Measurements from ENCODE around the gene SEZ6.
"Not testable (repeated sequence)": the region's sequence is repeated elsewhere in the genome, so short reads cannot be mapped to it uniquely, and the experiment has no call there.

Gene SEZ6

GRCh38 chr17:28951991-28952975 lies 53.5 kb downstream of the SEZ6 start:
- peak; percentile 100 for DNase-seq

- peak; percentile 100 for DNase-seq
These were observed 54.3 kb downstream of the SEZ6 start, which contains the start of gene PHF12 for GRCh38 chr17:28951428-28951990. PHF12 (minus strand) TSS chr17:28951518; CDS start chr17:28950960, 558 bp downstream.

- DNase-seq, result no peak
These were observed 54.9 kb downstream of the SEZ6 start for GRCh38 chr17:28950752-28951427.

GRCh38 chr17:28950017-28950751 lies 55.6 kb downstream of the SEZ6 start:
- peak; percentile 35 for DNase-seq

GRCh38 chr17:28949185-28950016 lies 56.4 kb downstream of the SEZ6 start:
- DNase-seq, result no peak

- DNase-seq, result no peak
These were observed 57.0 kb downstream of the SEZ6 start for GRCh38 chr17:28948873-28949184.

GRCh38 chr17:28948342-28948741 lies 57.5 kb downstream of the SEZ6 start:
- no peak for DNase-seq

GRCh38 chr17:28947639-28948038 lies 58.2 kb downstream of the SEZ6 start:
- no peak for DNase-seq

GRCh38 chr17:28946239-28946638 lies 59.6 kb downstream of the SEZ6 start:
- DNase-seq, result no peak

GRCh38 chr17:28944862-28945741 lies 60.7 kb downstream of the SEZ6 start:
- DNase-seq, result no peak

- no peak for DNase-seq
These were observed 61.5 kb downstream of the SEZ6 start for GRCh38 chr17:28944343-28944742.

GRCh38 chr17:28942925-28943324 lies 62.9 kb downstream of the SEZ6 start:
- no peak for DNase-seq

- no peak for DNase-seq
These were observed 64.6 kb downstream of the SEZ6 start for GRCh38 chr17:28941251-28941650.

- no peak for DNase-seq
These were observed 65.2 kb downstream of the SEZ6 start for GRCh38 chr17:28940675-28941074.

GRCh38 chr17:28940142-28940541 lies 65.7 kb downstream of the SEZ6 start:
- DNase-seq, result no peak

- no peak for DNase-seq
These were observed 67.3 kb downstream of the SEZ6 start for GRCh38 chr17:28938552-28938951.

- DNase-seq, result no peak
These were observed 68.6 kb downstream of the SEZ6 start for GRCh38 chr17:28937044-28937729.

GRCh38 chr17:28935744-28936460 lies 69.9 kb downstream of the SEZ6 start:
- no peak for DNase-seq

- DNase-seq, result not testable (repeated sequence)
These were observed 71.3 kb downstream of the SEZ6 start for GRCh38 chr17:28934508-28934907.

GRCh38 chr17:28929787-28930186 lies 76.0 kb downstream of the SEZ6 start:
- DNase-seq, result no peak

Measured in NCI-H524 treated with DMSO at 0.1 percent for 48 hours (cell line).